ENCODE data around the gene CACNA2D3. TPM values are rescaled to one million over a fixed set of nuclear protein-coding genes. Genes with fewer than 3 reads are reported as not detected.

CACNA2D3 gene
- polyA plus RNA-seq, 2 of the 4 experiments (the other 2 are of a cell fraction): 0.04 to 0.05 TPM

DNA sequence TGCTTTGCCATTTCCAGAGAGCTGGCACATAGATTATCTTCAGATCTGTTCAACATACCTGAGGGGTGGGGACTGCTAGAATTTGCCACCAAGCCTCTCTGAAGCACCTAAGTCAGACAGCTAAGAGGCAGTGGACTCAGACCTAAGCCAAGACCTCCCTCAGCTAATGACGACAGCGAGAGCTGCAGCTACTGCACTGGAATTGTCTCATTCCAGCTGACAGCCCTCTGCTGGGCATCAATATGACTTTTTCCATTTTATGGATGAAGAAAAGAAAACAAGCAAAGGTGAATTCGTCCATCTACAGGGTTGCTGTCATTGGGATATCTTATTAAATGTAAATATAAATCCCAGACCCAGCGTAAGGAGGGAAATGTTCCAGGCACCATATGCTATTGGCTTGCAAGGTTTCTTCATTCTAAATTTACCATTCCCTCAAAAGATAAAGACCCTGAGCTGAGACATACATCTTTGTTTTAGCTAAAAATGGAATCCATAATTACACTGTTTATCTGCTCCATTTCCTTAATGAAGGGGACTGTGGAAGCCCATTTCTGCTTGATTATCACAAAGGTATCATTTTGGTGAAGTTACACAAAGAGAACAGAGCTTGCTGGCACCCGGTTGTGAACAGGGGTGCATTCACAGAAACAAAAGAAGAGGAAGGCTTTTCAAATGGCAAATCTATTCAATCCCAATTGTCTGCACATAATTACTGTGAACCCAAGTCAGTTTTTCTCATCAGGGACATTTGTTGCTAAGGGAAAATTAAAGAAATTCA, 891.0 kb downstream of the CACNA2D3 start:
- no peak for TF ChIP-seq RNF2 (IDR thresholded peaks at IDR 0.05; ENCODE audit: borderline replicate concordance, low read depth)
- no peak for TF ChIP-seq ATOH8 (CRISPR knock-in tag; IDR thresholded peaks at IDR 0.05; ENCODE audit: low read depth)
- no peak for TF ChIP-seq POLR2AphosphoS2 (conservative IDR thresholded peaks at IDR 0.05; ENCODE audit: low read length)
- TF ChIP-seq ZNF302 (CRISPR knock-in tag; IDR thresholded peaks at IDR 0.05): no peak
- TF ChIP-seq SMC3 (IDR thresholded peaks at IDR 0.05): 0 out of 3 replicates have a peak, but pooled peaks have one; percentile 26
- Histone ChIP-seq H3K4me2 (no peak overlapping the region), H3K9me3 (no peaks in the 10 kb centered on the region), H3K4me3 (no peak overlapping the region), H3K27ac (no peak overlapping the region), H3K4me1 (no peaks in the 10 kb centered on the region)
- ChIA-PET CTCF (interaction anchor here (1.0 to 2.0 kb wide), 3 partner anchors 14 to 159 kb away, joined by 3 to 6 read pairs (median 6); no protein-coding TSS in a partner anchor), POLR2A (no interaction called here)
- 17% methylated on average over 5 of the region's 5 CpGs for WGBS (ENCODE audit: missing lambda C conversion rate)
- ATAC-seq: no peak
- no peak for FAIRE-seq
- DNase-seq (ENCODE audit: low read depth in 1 of 2, low spot score in 1 of 2): peak; percentile 2 to 15

DNA sequence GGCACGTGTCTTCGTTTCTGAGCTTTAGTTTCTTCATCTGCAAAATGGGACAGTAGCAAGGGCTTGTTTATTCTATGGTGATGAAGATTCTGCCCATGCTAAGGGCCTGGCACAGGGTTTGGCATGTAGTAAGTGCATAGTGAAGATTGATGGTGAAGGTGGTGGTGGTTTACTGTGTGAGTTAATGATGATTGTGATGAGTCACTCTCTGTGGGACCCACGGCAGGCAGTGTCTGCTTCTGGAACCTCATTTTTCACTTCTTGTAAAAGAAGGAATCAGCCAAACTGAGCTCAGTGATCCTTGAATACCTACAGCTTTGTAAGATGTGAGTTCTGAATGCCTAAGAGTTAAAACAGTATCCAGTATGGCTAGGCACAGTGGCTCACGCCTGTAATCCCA, 891.7 kb downstream of the CACNA2D3 start:
- Histone ChIP-seq H3K4me1 (no peaks in the 10 kb centered on the region), H3K27ac (no peak overlapping the region), H3K4me3 (no peak overlapping the region), H3K4me2 (no peak overlapping the region), H3K9me3 (no peaks in the 10 kb centered on the region)
- FAIRE-seq: no peak
- ChIA-PET CTCF (interaction anchor here (1.7 to 2.0 kb wide), 2 partner anchors 15 to 159 kb away, joined by 6 read pairs; no protein-coding TSS in a partner anchor), POLR2A (no interaction called here)
- DNase-seq (ENCODE audit: low read depth in 1 of 2, low spot score in 1 of 2): no peak
- TF ChIP-seq POLR2A (IDR thresholded peaks at IDR 0.05; ENCODE audit: low read length) (no peak), RNF2 (IDR thresholded peaks at IDR 0.05; ENCODE audit: borderline replicate concordance, low read depth) (no peak), TP53 (CRISPR knock-in tag; IDR thresholded peaks at IDR 0.05) (no peak), PBX3 (IDR thresholded peaks at IDR 0.05) (no peak), FOSB (CRISPR knock-in tag; IDR thresholded peaks at IDR 0.05) (no peak), HMGXB4 (CRISPR knock-in tag; IDR thresholded peaks at IDR 0.05; ENCODE audit: borderline replicate concordance) (no peak), ESRRA (IDR thresholded peaks at IDR 0.05; ENCODE audit: borderline replicate concordance, low read length) (no peak), ZC3H11A (IDR thresholded peaks at IDR 0.05) (no peak)
- TF ChIP-seq, protein P1, sequence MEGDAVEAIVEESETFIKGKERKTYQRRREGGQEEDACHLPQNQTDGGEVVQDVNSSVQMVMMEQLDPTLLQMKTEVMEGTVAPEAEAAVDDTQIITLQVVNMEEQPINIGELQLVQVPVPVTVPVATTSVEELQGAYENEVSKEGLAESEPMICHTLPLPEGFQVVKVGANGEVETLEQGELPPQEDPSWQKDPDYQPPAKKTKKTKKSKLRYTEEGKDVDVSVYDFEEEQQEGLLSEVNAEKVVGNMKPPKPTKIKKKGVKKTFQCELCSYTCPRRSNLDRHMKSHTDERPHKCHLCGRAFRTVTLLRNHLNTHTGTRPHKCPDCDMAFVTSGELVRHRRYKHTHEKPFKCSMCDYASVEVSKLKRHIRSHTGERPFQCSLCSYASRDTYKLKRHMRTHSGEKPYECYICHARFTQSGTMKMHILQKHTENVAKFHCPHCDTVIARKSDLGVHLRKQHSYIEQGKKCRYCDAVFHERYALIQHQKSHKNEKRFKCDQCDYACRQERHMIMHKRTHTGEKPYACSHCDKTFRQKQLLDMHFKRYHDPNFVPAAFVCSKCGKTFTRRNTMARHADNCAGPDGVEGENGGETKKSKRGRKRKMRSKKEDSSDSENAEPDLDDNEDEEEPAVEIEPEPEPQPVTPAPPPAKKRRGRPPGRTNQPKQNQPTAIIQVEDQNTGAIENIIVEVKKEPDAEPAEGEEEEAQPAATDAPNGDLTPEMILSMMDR (IDR thresholded peaks at IDR 0.05): no peak
- WGBS (ENCODE audit: missing lambda C conversion rate): 0% methylated on average over 4 of the region's 4 CpGs
- ATAC-seq: no peak

- H3K9me3 ChIP-seq: no peaks in the 10 kb centered on the region
- FAIRE-seq (no peak), ATAC-seq (no peak), DNase-seq (ENCODE audit: low read depth in 1 of 2, low spot score in 1 of 2) (no peak)
- WGBS (ENCODE audit: missing lambda C conversion rate): 7% methylated on average over 5 of the region's 5 CpGs
- no peaks in the 10 kb centered on the region for H3K4me1 ChIP-seq
- ChIA-PET POLR2A (no interaction called here), CTCF (no interaction called here)
- no peak overlapping the region for H3K4me3 ChIP-seq
- no peak overlapping the region for H3K4me2 ChIP-seq
- H3K27ac ChIP-seq: no peak overlapping the region
- TF ChIP-seq USF2 (IDR thresholded peaks at IDR 0.05) (no peak), HOXB5 (CRISPR knock-in tag; IDR thresholded peaks at IDR 0.05) (no peak), ATOH8 (CRISPR knock-in tag; IDR thresholded peaks at IDR 0.05; ENCODE audit: low read depth) (no peak), CBX8 (IDR thresholded peaks at IDR 0.05) (no peak), SREBF2 (IDR thresholded peaks at IDR 0.05) (no peak), NR3C1 (IDR thresholded peaks at IDR 0.05) (no peak), PBX3 (IDR thresholded peaks at IDR 0.05) (no peak), RAD21 (conservative IDR thresholded peaks at IDR 0.05 in 1 of 2, IDR thresholded peaks at IDR 0.05 in 1 of 2) (no peak), CBX2 (IDR thresholded peaks at IDR 0.05; ENCODE audit: borderline replicate concordance, low read depth) (no peak), BHLHE40 (IDR thresholded peaks at IDR 0.05; ENCODE audit: low read depth, low read length) (no peak)
- TF ChIP-seq, protein P1 (IDR thresholded peaks at IDR 0.05): no peak
Observed at GRCh38 chr3:55014906-55015305, 892.6 kb downstream of the CACNA2D3 start.

All from A549 (cell line).